DMS114 treated with DMSO at 0.1 percent for 48 hours (cell line): Measurements from ENCODE around the gene DCLK2.

Experiments used
- DNase-seq: peaks from one replicate; lab custom pipeline; 2025; ENCODE audit not compliant: unreplicated experiment; lab: John Stamatoyannopoulos, UW

The DCLK2 gene

DNA sequence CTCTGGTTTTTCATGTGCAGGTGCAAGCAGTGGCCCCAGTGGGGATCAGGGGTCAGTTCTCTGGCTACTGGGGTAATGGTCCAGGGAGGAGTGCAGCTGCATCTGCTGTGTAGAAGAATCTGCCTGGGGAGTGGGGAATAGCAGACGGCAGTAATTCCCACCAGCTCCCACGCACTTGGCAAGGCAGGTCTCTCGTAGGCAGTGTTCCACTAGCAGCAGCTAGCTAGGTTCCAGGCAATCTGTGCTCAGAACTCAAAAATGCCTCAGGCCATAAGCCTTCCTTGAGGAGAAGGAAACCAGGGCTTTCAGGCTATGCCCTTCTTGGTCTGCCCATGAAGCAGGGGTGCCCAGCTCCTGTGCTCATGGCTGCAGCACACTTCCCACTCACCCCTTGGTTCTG lies 38.8 kb downstream of the DCLK2 start:
- no peak for DNase-seq

DNA sequence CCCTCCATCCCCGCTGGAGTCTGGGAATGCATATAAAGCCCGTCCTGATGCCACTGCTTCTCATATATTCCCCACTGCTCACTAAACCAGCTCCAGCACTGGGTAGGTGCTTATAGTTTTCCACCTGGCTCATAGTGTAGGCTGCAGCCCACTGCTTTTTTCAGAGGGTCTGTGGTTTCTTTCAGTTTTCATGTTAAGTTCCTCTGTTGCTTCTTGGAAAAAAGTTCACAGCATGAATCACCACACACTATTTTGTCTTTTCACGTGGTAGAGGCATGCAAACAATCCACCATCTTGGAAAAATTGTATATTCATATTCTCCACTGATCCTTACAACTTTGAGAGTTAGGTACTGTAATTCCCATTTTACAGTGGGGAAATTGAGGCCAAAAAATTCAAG lies 39.4 kb downstream of the DCLK2 start:
- no peak for DNase-seq

DNA sequence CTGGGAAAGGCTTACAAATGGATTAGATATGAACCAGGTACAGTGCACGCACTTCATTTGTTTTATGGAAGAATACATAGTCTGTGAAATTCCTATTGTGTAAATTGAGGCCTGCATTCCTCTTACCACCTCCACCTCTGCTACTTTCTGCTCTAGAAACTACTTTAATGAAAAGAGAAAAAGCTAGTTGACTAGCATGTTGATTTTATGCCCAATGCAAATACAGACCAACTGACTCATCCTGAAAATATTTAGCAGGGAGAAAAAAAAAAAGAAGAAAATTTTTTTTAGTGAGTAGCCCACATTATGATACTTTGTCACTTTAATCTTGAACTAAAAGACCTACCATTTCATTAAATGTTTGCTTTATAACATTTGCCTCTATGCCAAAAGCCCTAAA lies 41.2 kb downstream of the DCLK2 start:
- no peak for DNase-seq

DNA sequence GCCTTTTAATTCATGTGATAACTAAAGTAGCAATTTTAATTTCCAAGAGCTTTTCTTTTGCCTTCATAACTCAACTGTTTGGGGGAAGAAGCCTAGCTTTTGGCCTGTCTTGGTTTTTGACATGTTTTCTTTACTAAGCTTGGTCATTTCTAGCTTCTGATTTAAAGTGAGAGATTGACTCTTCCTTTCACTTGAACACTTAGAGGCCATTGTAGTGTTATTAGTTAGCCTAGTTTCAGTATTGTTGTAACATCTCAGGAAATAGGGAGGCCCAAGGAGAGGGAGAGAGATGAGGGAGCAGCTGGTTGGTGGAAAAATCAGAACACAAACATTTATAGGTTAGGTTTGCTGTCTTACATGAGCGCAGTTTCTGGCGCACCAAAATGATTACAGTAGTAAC lies 44.8 kb downstream of the DCLK2 start:
- DNase-seq, result no peak

DNA sequence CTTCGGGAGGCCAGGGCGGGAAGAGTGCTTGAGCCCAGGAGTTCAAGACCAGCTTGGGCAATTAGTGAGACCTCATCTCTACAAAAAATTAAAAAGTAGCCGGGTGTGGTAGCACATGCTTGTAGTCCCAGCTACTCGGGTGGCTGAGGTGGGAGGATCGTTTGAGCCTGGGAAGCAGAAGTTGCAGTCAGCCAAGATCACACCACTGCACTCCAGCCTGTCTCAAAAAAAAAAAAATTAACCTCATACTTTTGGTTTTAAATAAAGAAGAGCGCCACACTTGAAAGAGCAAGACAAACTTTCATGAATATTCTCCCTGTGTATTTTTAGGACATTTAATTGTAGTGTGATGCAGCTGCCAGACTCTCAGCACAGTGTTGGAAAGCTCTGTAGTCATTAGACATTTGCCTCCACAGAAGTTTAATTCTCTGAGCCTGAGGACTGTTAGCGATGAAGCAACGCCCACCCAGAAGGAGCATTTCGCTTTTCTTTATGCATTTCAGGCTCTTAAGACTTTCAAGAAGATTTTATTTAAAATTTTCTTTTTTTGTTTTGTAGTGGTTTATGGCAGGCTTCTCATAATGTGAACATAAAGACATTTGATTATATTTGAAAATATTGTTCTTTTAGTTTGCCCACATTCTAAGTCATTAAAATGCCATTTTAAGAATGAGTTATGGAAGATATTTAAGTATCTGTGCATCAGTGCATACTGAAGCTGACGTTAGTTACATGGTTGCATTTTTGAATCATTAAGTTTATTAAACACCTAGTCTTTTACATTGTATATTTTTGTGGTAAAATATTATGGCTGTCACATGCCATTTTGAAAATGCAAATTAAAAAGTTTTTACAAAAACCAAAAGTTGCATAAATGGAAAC lies 45.8 kb downstream of the DCLK2 start:
- no peak for DNase-seq

DNA sequence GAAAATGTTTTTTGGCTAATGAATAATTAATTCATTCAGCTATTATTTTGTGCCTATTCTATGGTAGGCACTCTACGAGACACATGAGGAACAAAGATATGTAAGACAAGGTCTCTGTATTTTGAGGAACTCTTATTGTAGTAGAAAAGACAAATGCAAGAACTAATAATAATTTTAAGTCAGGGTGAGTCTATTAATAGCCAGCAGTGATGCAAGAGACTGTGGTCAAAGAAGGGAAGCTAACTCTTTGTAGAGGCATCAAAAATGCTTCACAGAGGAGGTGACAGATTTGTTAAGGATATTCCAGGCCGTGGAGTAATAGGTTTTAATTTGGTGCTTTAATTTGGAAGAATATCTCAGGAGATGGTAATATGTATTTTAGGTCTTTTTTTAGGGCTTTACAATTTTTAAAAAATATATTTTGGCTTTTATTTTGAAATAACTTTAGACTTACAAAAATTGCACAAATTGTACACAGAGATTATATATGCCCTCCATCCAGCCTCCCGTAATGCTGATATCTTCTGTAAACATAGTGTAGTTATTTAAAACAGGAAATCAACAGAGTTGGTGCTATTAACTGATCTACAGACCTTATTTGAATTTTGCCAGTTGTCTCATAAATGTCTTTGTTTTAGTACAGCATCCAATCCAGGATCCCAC lies 48.1 kb downstream of the DCLK2 start:
- DNase-seq, result no peak

DNA sequence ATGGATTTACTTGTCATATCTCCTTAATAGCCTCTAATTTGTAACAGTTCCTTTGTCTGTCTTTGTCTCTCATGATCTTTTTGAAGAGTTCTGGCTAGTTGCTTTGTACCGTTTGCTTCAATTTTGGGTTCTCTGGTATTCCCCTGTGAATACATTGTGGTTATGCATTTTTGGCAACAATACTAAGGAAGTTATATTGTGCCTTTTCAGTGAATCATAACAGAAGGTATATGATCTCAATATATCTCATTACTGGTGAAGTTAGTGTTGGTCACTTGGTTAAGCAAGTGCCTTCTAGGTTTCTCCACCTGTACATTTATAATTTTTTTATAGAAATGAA lies 48.6 kb downstream of the DCLK2 start:
- DNase-seq, result no peak

DNA sequence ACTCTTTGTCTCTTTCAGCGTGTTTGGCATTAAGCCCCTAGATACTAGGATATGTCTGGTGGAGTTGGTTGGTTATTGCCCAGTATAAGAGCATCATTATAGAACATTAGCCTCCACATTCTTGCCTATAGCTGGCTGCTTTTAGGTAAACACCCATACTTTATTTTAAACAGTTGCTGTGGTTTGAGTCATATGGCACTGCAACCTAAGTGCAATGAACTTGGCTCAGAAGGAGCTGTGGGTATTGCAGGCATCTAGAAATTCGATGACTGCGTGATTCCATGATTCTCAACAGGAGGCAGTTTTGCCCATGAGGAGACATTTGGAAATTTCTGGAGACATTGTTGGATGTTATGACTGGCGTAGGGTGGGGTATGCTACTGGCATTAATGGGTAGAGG lies 49.5 kb downstream of the DCLK2 start:
- no peak for DNase-seq

DNA sequence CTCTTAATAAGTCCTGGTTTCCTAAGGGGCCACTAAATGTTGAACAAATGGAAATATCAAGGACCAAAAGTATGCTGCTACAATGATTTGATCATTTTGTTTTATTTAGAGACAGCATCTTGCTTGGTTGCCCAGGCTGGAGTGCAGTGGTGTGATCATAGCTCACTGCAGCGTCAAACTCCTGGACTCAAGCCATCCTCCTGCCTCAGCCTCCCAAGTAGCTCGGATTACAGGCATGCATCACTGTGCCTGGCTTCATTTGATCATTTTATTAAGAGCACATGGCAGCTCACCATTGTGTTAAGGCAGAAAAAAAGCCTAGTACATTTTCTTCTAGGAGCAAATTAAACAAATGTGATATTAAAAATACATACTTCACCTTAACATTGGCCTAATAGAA lies 52.7 kb downstream of the DCLK2 start:
- no peak for DNase-seq

DNA sequence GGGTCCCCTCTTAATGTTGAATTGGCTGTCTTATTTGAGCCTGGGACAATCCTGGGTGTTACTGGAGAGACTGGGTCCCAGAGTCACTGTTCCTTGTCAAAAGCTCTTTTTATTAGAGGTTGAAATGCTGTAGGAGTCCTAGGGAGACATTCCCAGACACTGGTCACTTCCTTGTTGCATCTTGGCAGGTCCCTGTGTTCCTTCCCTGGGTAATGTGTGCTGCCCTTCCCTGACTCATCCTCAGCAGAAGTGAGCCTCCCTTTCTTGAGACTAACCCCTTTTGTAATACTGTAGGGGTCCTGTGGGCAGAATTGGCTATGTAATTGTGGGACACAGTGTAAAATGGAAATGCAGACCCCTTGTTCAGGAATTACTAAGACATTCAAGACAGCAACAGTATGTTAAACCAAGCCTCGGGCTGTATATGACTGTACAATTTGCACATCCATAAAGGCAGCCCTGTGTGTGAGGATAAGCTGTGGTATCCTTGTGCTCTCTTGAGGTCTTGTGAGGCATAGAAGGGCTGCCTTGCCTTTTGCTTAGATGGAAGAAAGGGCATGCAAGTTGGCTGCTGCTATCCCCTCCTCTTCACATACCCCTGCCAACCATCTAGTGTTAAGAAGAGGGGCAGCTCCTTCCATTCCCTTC lies 53.5 kb downstream of the DCLK2 start:
- DNase-seq, result no peak

DNA sequence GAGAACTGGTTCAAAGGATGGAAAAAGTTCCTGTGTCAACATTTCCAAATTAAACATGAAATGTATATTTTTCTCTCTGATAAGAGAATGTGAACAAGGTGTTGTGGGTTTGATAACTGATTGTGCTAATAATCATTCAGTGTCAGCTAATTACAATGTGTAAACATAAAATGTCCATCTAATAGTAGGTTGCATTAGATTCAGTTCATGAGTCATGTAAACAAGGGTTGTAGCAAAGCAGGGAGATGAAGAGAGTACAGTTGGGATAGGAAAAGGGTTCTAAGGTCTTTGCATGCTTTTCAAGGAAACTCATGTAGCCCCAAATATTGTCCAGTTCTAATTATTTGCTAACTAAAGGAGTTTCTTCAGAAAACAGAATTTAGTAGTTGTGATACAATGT lies 55.4 kb downstream of the DCLK2 start:
- DNase-seq, result no peak

DNA sequence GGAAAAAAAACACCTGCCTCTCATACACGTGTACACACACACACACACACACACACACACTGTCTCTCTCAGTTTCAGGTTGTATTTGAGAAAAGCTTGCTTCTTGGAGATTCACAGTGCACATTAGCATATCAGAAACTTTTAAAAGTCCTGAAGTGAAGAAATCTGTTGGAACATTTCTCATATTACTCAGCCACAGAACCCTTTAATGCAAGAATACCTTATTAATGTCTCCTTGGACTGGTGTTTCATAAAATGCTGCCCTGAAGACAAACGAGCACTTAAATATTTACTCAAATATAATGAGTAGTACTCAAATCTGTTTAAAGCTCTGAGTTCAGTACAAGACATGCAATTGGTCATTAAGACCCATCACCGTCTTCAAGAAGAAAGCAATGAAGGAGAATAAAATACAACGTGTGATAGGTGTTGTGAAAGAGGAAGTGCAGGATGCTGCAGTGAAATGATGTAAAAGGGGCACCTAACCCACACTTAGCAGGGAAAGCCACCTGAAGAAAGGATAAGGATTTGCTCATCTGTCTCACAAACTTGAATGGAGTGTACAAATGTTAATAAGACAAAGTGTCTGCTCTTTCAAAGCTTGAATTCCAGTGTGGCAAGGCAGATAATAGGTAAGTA lies 57.0 kb downstream of the DCLK2 start:
- no peak for DNase-seq

DNA sequence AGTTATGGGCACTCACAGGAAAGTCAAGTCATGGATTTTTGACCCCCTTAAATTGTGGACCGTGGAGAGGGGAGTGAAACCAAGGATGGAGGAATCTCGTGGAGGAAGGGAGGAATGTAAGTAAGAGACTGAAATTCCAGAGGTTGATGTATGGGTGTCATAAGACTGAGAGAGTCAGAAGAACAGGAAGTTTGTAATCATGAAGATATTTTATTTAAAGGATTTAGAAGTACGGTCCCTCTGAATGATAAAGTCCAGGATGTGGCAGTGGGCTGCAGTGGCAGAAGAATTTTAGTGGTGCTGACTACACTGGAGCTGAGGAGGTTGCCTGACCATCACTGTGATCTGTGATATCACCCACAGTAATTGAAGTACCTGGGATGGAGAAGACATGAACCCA lies 57.8 kb downstream of the DCLK2 start:
- DNase-seq, result no peak

DNA sequence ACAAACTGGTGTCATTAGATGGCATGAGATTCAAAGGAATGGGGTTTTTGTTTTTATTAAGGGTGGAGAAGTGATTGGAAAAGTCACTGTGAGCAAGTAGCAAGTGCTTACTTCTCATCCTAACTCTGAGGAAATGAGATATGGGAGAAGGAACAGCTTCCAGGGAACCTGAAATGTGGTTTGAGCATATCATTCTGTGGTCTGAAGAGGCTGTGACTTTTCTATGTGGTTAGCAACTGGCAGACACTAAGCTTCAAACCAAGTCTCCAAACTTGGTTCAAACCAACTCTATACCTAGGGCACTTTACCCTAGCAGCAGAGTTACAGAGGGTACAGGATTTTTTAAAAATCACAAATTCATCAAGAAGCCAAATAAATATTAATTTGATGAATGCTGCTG lies 58.2 kb downstream of the DCLK2 start:
- no peak for DNase-seq

DNA sequence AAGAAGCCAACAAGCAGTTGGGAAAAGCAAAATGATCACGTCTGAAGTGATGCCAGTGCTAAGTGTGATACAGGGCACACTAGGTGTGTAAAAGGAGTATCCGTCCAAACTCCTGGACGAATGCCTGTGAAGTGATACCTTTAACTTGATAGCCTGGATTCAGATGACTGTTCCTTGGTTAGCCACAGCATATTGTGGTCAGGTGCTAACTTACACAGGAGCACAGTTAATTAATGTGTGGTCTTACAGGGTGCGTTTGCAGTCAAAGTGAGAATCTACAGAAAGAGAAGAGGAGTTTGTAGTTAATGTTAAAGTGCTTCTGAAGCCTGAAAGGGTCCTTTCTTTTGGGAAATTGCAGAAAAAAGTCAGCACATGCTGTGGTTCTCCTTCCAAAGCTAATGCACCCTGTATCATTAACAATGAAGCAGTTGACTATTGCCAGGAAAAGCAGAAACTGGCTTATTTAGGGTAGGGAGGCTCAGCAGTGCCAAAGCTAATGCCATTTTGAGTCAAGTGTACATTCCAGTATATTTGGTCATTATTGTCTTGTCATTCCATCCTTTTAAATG lies 61.1 kb downstream of the DCLK2 start:
- no peak for DNase-seq

DNA sequence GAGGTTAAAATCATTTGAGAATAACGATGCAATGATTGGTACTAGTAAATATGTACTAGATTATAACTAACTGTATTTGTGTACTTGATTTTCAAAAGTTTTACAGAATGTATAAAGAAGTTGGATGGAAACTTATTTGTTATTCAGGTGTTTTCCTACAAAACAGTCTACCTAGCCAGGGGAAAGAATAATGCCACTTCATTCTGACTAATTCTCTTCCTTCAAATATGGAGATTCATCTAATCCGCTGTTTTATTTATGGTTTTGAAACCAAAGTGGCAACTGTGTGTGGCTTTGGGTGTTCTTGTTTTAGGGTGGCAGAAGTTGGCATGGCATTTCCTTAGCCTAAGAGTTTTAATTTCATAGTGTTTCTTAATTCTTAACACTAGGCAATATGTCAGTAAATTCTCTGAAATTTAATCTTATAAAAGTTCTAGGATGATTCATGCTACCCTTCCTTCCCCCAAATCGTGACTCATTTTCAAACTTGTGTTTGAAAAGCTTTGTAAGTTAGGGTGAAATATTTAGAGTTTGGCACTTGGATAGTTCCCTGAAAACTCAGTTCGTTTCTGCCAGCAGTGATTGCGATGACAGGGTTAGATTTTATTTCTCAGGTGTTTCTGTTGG lies 62.6 kb downstream of the DCLK2 start:
- DNase-seq, result no peak

DNA sequence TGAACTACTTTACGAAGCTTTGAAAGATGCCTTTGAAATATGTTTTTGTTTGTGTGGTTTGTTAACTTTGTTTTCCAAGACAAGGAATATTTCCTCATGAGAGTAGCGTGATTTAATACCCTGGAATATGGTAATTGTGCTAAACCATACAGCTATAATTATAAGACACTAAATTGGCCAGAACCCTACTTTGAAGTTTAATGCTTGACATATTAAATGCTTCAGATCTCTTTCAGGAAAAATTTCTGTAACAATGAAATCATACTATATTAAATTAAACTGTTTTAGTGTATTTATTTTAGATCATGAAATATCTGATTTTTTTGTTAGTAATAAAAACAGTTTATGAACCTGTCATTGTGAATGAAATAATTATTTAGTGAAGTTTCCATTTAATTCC lies 63.5 kb downstream of the DCLK2 start:
- no peak for DNase-seq

DNA sequence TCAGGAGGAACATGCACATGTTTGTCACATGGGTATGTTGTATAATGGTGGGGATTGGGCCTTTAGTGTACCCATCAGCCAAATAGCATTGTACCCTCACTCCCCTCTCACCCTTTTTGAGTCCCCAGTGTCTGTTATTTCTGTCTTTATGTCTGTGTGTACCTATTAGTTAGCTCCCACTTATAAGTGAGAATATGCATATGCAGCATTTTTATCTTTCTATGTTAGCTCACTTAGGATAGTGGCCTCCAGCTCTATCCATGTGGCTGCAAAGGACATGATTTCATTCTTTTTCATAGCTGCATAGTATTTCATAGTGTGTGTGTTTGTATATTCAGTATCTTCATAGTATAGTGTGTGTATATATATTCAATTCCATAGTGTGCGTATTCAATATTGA lies 64.6 kb downstream of the DCLK2 start:
- no peak for DNase-seq

DNA sequence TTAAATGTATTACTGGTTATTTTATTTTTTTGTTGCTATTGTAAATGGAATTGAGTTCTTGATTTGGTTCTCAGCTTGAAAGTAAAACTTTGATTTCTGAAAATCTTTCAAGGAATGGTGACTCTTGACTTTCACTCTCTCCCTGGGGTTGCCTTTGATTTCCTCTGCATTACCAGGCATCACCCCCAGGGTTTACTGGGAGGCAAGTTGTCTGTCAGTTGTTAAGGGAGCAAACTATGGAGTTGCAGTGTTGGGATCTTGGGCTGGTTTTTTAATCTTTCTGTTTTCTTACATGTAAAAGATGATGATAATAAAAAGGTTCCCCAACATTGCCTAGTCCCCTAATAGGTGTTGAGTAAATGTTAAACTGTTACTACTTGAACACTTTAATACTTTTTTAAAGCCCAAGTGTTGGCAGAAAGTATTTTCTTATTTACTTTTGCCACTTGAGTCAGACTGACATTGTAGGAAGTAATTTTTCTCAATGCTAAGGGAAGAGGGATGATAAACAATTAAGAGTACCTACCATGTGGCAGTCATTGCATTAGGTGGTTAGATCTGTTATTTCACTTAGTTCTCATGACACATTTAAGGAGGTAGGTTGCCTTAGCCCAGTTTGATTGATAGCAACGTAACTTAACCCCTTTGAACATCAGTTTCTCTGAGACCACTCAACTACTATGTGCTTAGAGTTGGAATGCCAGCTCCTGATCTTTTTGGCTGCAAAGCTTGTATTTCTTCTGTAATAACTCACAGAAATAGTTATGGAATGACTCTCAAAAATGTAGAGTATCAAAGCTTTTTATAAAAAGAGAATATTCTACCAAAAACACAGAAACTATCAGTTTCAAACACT lies 67.1 kb downstream of the DCLK2 start:
- no peak for DNase-seq

DNA sequence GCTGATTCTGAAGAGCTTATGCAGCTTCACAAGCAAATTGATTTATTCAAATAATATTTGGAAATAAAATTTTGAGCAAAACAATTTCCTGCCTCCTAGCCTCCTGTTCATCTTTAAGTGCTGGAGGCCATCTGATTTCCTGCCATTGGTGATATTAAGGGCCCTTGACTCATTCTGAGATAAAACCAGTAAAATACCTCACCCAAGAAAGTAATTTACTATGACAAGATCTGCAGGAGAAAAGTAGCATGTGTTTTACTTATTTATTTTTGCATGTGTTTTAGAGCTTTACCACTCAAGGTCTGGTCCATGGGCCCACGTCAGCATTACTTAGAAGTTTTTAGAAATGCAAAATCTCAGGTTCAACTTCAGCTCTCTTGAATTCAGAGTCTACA lies 67.7 kb downstream of the DCLK2 start:
- DNase-seq, result no peak
